ENCODE data around the gene OR4E2. TPM values are rescaled to one million over a fixed set of nuclear protein-coding genes. Genes with fewer than 3 reads are reported as not detected.

Gene OR4E2
- total RNA-seq, 5 donors from 2014 or later (not counting 1 experiment from before 2014, with no cell fraction given): 0.26 TPM; not detected in 4

GRCh38 chr14:21654215-21654614, 580 bp downstream of the OR4E2 start:
- Histone ChIP-seq H3K27me3 (replicated peaks in 1 of 2; ENCODE audit: control insufficient read depth in 2 of 2, extremely low read depth in 1 of 2, insufficient read depth in 2 of 2, low read length in 1 of 2) (peaks cover 0 to 12% of the 10 kb centered on the region in 2 experiments), H3K9me3 (no peaks in the 10 kb centered on the region), H3K27ac (ENCODE audit: low read length) (no peak overlapping the region), H3K4me1 (ENCODE audit: control insufficient read depth in 1 of 2, extremely low read depth in 1 of 2, insufficient read depth in 2 of 2, low read length in 2 of 2) (no peaks in the 10 kb centered on the region), H3K36me3 (ENCODE audit: control insufficient read depth in 2 of 2, extremely low read depth in 1 of 2, insufficient read depth in 1 of 2, low read length in 1 of 2) (no peaks in the 10 kb centered on the region), H3K4me3 (ENCODE audit: control insufficient read depth in 1 of 2, extremely low read depth in 1 of 2, low read length in 1 of 2) (no peak overlapping the region)
- DNase-seq (no peak), ATAC-seq (replicated peaks in 1 of 4) (no peak)
- H3K27me3 Mint-ChIP-seq: peaks cover 22 to 26% of the 10 kb centered on the region in 2 donors
- no peak overlapping the region for H3K4me3 Mint-ChIP-seq
- no peaks in the 10 kb centered on the region for H3K4me1 Mint-ChIP-seq
- ChIA-PET CTCF (no interaction called here), POLR2A (no interaction called here)
- WGBS (ENCODE audit: insufficient coverage): no CpG with 5 or more reads among the region's 5 CpGs
- no peaks in the 10 kb centered on the region for H3K36me3 Mint-ChIP-seq
- H3K9me3 Mint-ChIP-seq: no peaks in the 10 kb centered on the region
- no peak overlapping the region for H3K27ac Mint-ChIP-seq

GRCh38 chr14:21656980-21657379, 3.3 kb downstream of the OR4E2 start:
- Mint-ChIP-seq H3K4me1 (no peaks in the 10 kb centered on the region), H3K27ac (no peak overlapping the region), H3K27me3 (peaks cover 17 to 20% of the 10 kb centered on the region in 2 donors), H3K9me3 (no peaks in the 10 kb centered on the region), H3K4me3 (no peak overlapping the region), H3K36me3 (no peaks in the 10 kb centered on the region)
- POLR2A ChIA-PET: no interaction called here
- Histone ChIP-seq H3K36me3 (ENCODE audit: control insufficient read depth in 2 of 2, extremely low read depth in 1 of 2, insufficient read depth in 1 of 2, low read length in 1 of 2) (no peaks in the 10 kb centered on the region), H3K27me3 (replicated peaks in 1 of 2; ENCODE audit: control insufficient read depth in 2 of 2, extremely low read depth in 1 of 2, insufficient read depth in 2 of 2, low read length in 1 of 2) (peaks cover 0 to 14% of the 10 kb centered on the region in 2 experiments), H3K27ac (ENCODE audit: low read length) (no peak overlapping the region), H3K4me1 (ENCODE audit: control insufficient read depth in 1 of 2, extremely low read depth in 1 of 2, insufficient read depth in 2 of 2, low read length in 2 of 2) (no peaks in the 10 kb centered on the region), H3K9me3 (no peaks in the 10 kb centered on the region), H3K4me3 (ENCODE audit: control insufficient read depth in 1 of 2, extremely low read depth in 1 of 2, low read length in 1 of 2) (no peak overlapping the region)
- CTCF ChIA-PET: no interaction called here
- no peak for ATAC-seq (replicated peaks in 1 of 4)
- WGBS (ENCODE audit: insufficient coverage): no CpG with 5 or more reads among the region's 1 CpG
- DNase-seq: no peak

- Histone ChIP-seq H3K36me3 (ENCODE audit: control insufficient read depth in 2 of 2, extremely low read depth in 1 of 2, insufficient read depth in 1 of 2, low read length in 1 of 2) (no peaks in the 10 kb centered on the region), H3K4me3 (ENCODE audit: control insufficient read depth in 1 of 2, extremely low read depth in 1 of 2, low read length in 1 of 2) (no peak overlapping the region), H3K27me3 (replicated peaks in 1 of 2; ENCODE audit: control insufficient read depth in 2 of 2, extremely low read depth in 1 of 2, insufficient read depth in 2 of 2, low read length in 1 of 2) (peaks cover 0 to 9% of the 10 kb centered on the region in 2 experiments), H3K27ac (ENCODE audit: low read length) (no peak overlapping the region), H3K4me1 (ENCODE audit: control insufficient read depth in 1 of 2, extremely low read depth in 1 of 2, insufficient read depth in 2 of 2, low read length in 2 of 2) (no peaks in the 10 kb centered on the region), H3K9me3 (no peaks in the 10 kb centered on the region)
- ATAC-seq (replicated peaks in 1 of 4) (no peak), DNase-seq (no peak)
- CTCF ChIA-PET: no interaction called here
- POLR2A ChIA-PET: no interaction called here
- no peak overlapping the region for H3K4me3 Mint-ChIP-seq
- no CpG with 5 or more reads among the region's 3 CpGs for WGBS (ENCODE audit: insufficient coverage)
- H3K9me3 Mint-ChIP-seq: no peaks in the 10 kb centered on the region
- H3K27me3 Mint-ChIP-seq: peaks cover 39 to 45% of the 10 kb centered on the region in 2 donors
- no peaks in the 10 kb centered on the region for H3K36me3 Mint-ChIP-seq
- no peak overlapping the region for H3K27ac Mint-ChIP-seq
- no peaks in the 10 kb centered on the region for H3K4me1 Mint-ChIP-seq
These were observed 14.7 kb downstream of the OR4E2 start for GRCh38 chr14:21668377-21668776.

- ATAC-seq (replicated peaks in 1 of 4): no peak
- no peaks in the 10 kb centered on the region for H3K9me3 Mint-ChIP-seq
- H3K27ac Mint-ChIP-seq: no peak overlapping the region
- ChIA-PET CTCF (no interaction called here), POLR2A (no interaction called here)
- H3K4me3 ChIP-seq (ENCODE audit: control insufficient read depth in 1 of 2, extremely low read depth in 1 of 2, low read length in 1 of 2): no peak overlapping the region
- H3K36me3 ChIP-seq (ENCODE audit: control insufficient read depth in 2 of 2, extremely low read depth in 1 of 2, insufficient read depth in 1 of 2, low read length in 1 of 2): no peaks in the 10 kb centered on the region
- peaks cover 0 to 13% of the 10 kb centered on the region in 2 experiments for H3K27me3 ChIP-seq (replicated peaks in 1 of 2; ENCODE audit: control insufficient read depth in 2 of 2, extremely low read depth in 1 of 2, insufficient read depth in 2 of 2, low read length in 1 of 2)
- no peak for DNase-seq
- no peaks in the 10 kb centered on the region for H3K4me1 Mint-ChIP-seq
- H3K36me3 Mint-ChIP-seq: no peaks in the 10 kb centered on the region
- no peaks in the 10 kb centered on the region for H3K4me1 ChIP-seq (ENCODE audit: control insufficient read depth in 1 of 2, extremely low read depth in 1 of 2, insufficient read depth in 2 of 2, low read length in 2 of 2)
- H3K9me3 ChIP-seq: no peaks in the 10 kb centered on the region
- no peak overlapping the region for H3K27ac ChIP-seq (ENCODE audit: low read length)
- no peak overlapping the region for H3K4me3 Mint-ChIP-seq
- H3K27me3 Mint-ChIP-seq: peaks cover 37 to 42% of the 10 kb centered on the region in 2 donors
These were observed 15.6 kb downstream of the OR4E2 start for GRCh38 chr14:21669284-21669683.

DNA sequence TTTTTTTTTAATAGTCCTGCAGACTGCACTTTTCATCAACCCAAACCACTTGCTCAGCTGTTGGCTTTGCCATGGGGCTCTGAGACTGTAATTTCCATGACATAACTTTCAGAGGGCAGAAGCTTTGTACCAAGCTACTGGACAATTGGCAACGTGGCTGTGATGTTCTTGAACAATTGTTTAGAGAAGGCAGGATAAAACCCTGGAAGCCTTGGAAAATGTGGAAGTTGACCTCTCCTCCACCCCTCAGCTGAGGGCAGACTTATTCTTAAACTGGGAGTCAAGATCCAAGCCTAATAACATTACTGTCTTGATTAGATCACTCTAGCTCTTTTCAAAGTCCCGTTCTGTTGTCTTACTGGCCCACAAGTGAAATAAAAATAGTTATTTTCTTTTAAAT, 17.7 kb downstream of the OR4E2 start:
- no peak overlapping the region for H3K27ac Mint-ChIP-seq
- WGBS (ENCODE audit: insufficient coverage): no CpG with 5 or more reads among the region's 2 CpGs

GRCh38 chr14:21672116-21672515, 18.5 kb downstream of the OR4E2 start:
- Histone ChIP-seq H3K9me3 (no peaks in the 10 kb centered on the region), H3K4me3 (ENCODE audit: control insufficient read depth in 1 of 2, extremely low read depth in 1 of 2, low read length in 1 of 2) (no peak overlapping the region), H3K27ac (ENCODE audit: low read length) (no peak overlapping the region), H3K27me3 (replicated peaks in 1 of 2; ENCODE audit: control insufficient read depth in 2 of 2, extremely low read depth in 1 of 2, insufficient read depth in 2 of 2, low read length in 1 of 2) (peaks cover 0 to 11% of the 10 kb centered on the region in 2 experiments), H3K4me1 (ENCODE audit: control insufficient read depth in 1 of 2, extremely low read depth in 1 of 2, insufficient read depth in 2 of 2, low read length in 2 of 2) (no peaks in the 10 kb centered on the region), H3K36me3 (ENCODE audit: control insufficient read depth in 2 of 2, extremely low read depth in 1 of 2, insufficient read depth in 1 of 2, low read length in 1 of 2) (no peaks in the 10 kb centered on the region)
- Mint-ChIP-seq H3K27me3 (peaks cover 22 to 35% of the 10 kb centered on the region in 2 donors), H3K4me1 (no peaks in the 10 kb centered on the region), H3K27ac (no peak overlapping the region), H3K9me3 (peaks cover 0 to 17% (median 2%) of the 10 kb centered on the region in 3 donors), H3K4me3 (no peak overlapping the region), H3K36me3 (no peaks in the 10 kb centered on the region)
- ATAC-seq (replicated peaks in 1 of 4): no peak
- CTCF ChIA-PET: no interaction called here
- POLR2A ChIA-PET: no interaction called here
- WGBS (ENCODE audit: insufficient coverage): 100% methylated on average over 1 of the region's 1 CpG
- no peak for DNase-seq

More for the DNA sequence above, 17.7 kb downstream of the OR4E2 start:
- CTCF ChIA-PET: no interaction called here
- H3K27me3 ChIP-seq (replicated peaks in 1 of 2; ENCODE audit: control insufficient read depth in 2 of 2, extremely low read depth in 1 of 2, insufficient read depth in 2 of 2, low read length in 1 of 2): peaks cover 0 to 13% of the 10 kb centered on the region in 2 experiments
- no peaks in the 10 kb centered on the region for H3K9me3 ChIP-seq
- H3K4me3 Mint-ChIP-seq: no peak overlapping the region
- H3K9me3 Mint-ChIP-seq: peaks cover 0 to 16% (median 2%) of the 10 kb centered on the region in 3 donors
- no peak for DNase-seq
- no peak overlapping the region for H3K27ac ChIP-seq (ENCODE audit: low read length)
- H3K36me3 Mint-ChIP-seq: no peaks in the 10 kb centered on the region
- ATAC-seq (replicated peaks in 1 of 4): no peak
- H3K4me3 ChIP-seq (ENCODE audit: control insufficient read depth in 1 of 2, extremely low read depth in 1 of 2, low read length in 1 of 2): no peak overlapping the region
- no peaks in the 10 kb centered on the region for H3K4me1 Mint-ChIP-seq
- no peaks in the 10 kb centered on the region for H3K4me1 ChIP-seq (ENCODE audit: control insufficient read depth in 1 of 2, extremely low read depth in 1 of 2, insufficient read depth in 2 of 2, low read length in 2 of 2)
- POLR2A ChIA-PET: no interaction called here
- H3K36me3 ChIP-seq (ENCODE audit: control insufficient read depth in 2 of 2, extremely low read depth in 1 of 2, insufficient read depth in 1 of 2, low read length in 1 of 2): no peaks in the 10 kb centered on the region
- peaks cover 26 to 30% of the 10 kb centered on the region in 2 donors for H3K27me3 Mint-ChIP-seq

DNA sequence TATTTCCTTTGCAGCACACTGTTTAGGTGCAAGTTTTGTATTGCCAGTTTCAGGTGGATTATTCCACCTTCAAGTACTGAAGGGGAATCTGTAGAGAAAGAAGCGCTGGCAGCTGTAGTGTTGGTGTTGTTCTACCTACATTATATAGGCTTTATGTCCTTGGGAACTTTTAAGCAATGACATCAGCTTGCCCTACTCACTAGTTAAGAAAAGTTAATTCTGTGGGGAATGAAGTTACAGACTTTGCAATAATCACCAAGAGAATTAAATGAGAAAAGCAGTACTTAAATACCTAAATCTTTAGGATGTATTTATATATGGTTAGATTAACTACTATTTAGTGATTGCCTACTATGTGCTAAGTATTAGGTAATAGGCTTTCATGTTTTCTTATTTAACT, 20.1 kb downstream of the OR4E2 start, which contains the start of gene OR4E1:
Gene OR4E1 (minus strand): TSS at position 101 of the 400 bp plus-strand sequence. CDS start 2,883 bp downstream, outside the sequence.
- WGBS (ENCODE audit: insufficient coverage): no CpG with 5 or more reads among the region's 1 CpG
- H3K27me3 Mint-ChIP-seq: peaks cover 30 to 41% of the 10 kb centered on the region in 2 donors

More for the DNA sequence above, 20.1 kb downstream of the OR4E2 start, which contains the start of gene OR4E1:
- no peak for ATAC-seq (replicated peaks in 1 of 4)
- CTCF ChIA-PET: no interaction called here
- H3K4me3 Mint-ChIP-seq: no peak within 1 kb of the TSS
- peaks cover 0 to 22% (median 2%) of the 10 kb centered on the region in 3 donors for H3K9me3 Mint-ChIP-seq
- no peaks in the 10 kb centered on the region for H3K36me3 ChIP-seq (ENCODE audit: control insufficient read depth in 2 of 2, extremely low read depth in 1 of 2, insufficient read depth in 1 of 2, low read length in 1 of 2)
- no peak within 1 kb of the TSS for H3K27ac Mint-ChIP-seq
- no peaks in the 10 kb centered on the region for H3K36me3 Mint-ChIP-seq
- H3K4me3 ChIP-seq (ENCODE audit: control insufficient read depth in 1 of 2, extremely low read depth in 1 of 2, low read length in 1 of 2): no peak within 1 kb of the TSS
- H3K9me3 ChIP-seq: no peaks in the 10 kb centered on the region
- H3K4me1 Mint-ChIP-seq: no peaks in the 10 kb centered on the region
- H3K4me1 ChIP-seq (ENCODE audit: control insufficient read depth in 1 of 2, extremely low read depth in 1 of 2, insufficient read depth in 2 of 2, low read length in 2 of 2): no peaks in the 10 kb centered on the region
- POLR2A ChIA-PET: no interaction called here
- H3K27ac ChIP-seq (ENCODE audit: low read length): no peak within 1 kb of the TSS
- DNase-seq: no peak
- H3K27me3 ChIP-seq (replicated peaks in 1 of 2; ENCODE audit: control insufficient read depth in 2 of 2, extremely low read depth in 1 of 2, insufficient read depth in 2 of 2, low read length in 1 of 2): peaks cover 0 to 11% of the 10 kb centered on the region in 2 experiments

Data from T-cell (primary cell).